OCI-M2 (cell line): ENCODE measurements around the gene PPP4R4.

Experiments used
- DNase-seq: peaks from one replicate; lab custom pipeline; 2025; ENCODE audit not compliant: unreplicated experiment; lab: John Stamatoyannopoulos, UW

PPP4R4 gene

DNA sequence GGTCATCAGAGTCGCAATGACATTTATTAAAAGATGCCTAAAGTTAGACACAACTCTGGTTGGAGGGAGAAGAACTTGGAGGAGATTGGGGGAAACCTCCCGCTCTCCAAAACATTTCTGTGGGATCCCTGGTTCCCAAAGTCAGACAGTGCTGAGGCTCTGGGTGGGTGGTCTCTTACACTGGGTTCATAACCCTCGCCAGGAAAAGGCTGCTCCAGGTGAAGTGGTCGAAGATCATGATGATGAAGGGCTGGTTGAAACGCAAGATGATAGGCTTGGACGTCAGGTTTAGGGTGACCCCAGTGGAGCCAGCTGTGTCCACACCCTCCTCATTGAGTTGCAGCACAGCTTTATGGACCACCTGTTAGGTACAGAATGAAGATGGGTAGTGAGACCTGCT is 130.1 kb downstream of the PPP4R4 start:
- DNase-seq = no peak

DNA sequence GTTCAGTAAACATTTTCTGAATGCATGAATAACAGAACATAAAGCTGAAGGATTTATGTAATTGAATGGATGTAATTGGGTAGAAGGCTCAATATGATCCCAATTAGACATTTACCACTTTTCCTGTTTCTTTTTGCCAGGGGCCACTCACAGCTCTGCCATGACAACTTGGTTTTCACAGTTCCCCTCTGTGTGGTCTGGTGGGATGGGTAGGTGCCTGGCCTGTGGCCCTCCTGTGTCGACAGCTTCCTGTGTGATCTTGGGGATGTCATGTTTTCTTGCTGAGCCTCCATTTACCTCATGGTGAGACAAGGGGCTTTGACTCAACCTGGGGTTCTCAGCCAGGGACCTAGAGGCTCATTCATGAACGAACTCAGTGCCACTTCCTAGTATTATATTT is 131.5 kb downstream of the PPP4R4 start:
- DNase-seq = no peak

DNA sequence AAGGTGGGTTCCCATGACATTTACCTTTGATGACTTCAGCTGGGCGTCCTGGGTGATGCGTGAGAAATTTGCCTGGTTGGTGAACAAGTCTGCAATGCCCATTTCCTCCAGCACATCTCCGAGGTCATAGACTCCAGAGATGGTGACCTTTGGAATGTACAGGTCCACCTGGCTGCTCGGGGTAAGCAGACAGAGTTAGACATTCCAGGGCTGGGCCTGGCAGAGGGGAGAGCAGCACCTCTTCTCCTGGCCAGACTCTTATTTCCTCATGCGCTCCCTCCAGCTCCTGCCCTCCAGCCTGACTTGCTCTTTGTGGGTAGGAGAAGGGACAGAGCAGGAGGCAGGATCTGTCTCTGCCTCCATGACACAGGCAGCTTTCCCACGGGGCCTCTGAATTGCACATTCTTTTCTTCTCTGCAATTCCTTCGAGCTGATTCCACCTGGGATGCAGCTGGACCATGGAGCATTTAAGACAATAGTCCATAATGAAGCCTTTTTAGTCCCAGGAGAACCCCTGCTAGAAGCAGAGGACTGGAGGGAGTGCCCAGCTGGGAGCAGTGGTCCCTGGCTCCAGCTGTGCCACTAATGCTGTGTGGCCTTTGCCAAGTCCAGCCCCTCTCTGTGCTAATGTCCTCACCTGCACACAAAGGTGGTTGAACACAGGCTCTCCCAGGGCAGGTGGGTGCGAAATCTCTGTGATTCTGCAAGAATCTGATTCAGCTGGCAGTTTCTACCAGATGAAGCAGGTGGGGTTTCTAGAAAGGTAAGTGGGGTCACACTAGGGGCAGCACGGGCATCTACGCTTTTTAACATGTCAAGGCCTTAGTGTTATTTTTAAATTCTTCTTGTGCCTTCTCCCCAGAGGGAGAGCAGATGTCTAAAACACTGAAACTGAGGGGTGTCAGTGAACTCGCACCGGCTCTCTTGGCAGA is 132.2 kb downstream of the PPP4R4 start:
- no peak for DNase-seq

DNA sequence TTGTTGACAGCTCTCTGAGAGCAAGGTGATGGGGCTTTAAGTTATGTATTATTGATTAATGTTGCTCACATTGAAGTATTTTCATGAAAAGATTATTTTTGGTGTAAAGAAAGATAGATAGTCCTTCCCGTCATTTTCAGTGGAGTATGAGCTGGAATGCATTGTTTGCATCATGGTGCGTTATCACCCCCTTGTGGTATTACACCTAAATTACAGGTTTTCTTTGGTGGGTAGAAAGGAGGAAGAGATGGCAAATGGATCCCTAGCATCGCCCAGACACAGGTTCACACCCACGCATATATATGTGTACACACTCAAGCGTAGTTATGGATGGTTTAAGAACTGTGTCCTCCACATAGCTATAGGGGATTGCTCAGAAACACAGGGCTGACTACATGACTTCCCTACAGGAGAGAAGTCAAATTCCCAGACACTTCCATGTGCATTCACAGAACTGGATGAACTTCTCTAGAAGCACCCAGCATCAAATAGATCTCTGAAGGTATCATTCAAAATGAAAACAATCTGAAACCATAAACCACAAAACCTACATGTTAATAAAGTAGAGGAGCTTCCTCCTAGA is 133.4 kb downstream of the PPP4R4 start:
- DNase-seq = no peak

DNA sequence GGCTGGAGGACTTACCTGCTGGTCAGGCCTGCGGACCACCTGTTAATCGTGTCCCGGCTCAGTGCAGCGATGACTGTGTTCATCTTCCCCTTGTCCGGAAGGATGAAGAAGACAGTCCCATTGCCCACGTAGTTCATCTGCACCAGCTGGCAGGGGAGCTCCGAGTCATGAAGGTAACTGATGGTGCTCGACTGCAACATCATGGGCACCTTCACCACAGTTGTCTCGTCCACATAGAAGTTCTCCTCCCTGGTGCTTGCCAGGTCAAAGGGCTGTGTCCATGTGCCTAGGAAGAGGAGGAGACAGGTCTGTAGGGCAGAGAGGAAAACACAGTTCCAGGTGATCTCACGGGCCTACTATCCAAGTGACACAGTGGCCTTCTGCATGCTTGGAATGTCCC is 135.6 kb downstream of the PPP4R4 start:
- DNase-seq = no peak

DNA sequence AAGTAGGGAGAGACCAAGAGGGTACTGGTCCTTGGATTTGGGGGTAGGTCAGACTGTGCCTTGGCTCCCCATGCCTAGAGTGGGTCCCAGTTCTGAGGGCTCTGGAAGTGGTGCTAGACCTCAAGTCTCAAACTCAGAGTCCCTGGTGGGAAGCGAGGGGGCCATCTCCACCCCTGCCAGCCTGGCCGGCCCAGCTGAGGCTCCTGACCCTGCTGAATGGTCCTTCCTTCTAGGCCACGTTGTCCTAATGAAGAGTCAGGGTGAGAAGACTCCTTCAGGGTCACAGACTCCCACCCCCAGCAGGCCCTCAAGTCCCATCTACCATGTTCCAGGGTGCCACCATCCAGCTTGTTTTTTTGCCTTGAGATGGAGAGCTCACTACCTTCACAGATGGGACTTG is 136.1 kb downstream of the PPP4R4 start:
- DNase-seq = no peak

DNA sequence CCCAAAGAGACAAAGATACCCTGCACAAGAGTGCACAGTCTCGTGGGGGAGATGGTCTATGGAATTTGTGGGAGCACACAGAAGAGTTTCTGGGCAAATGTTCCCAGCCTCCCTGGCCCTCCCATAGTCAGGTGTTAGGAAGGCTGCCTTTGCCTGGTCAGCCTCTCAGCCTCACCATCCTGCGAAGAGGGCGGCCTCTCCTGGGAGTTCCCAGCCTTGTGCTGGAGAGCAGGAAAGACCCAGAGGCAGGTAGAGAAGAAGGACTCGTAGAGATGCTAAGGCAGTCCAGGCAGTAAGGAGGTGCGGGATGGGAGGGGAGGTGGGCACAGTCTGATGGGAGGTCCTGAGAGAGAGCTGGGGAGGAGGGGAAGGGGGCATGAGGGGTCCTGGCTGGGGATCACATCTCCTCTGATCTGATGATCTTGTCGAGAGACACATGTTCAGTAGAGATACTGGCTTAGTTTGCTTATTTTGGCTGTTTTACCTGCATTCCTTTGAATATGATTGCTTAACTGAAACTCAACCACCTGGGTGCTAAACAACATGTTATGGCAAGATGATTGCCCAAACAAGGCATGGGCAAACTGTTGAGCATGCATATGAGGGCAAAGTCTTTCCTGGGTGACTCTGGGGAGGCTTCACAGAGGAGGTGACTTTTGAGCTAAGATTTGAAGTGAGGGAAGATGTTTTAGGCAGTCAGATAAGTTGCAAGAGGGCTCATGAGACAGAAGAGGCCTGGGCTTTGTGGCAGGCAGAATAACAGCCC is 138.5 kb downstream of the PPP4R4 start:
- DNase-seq = no peak

DNA sequence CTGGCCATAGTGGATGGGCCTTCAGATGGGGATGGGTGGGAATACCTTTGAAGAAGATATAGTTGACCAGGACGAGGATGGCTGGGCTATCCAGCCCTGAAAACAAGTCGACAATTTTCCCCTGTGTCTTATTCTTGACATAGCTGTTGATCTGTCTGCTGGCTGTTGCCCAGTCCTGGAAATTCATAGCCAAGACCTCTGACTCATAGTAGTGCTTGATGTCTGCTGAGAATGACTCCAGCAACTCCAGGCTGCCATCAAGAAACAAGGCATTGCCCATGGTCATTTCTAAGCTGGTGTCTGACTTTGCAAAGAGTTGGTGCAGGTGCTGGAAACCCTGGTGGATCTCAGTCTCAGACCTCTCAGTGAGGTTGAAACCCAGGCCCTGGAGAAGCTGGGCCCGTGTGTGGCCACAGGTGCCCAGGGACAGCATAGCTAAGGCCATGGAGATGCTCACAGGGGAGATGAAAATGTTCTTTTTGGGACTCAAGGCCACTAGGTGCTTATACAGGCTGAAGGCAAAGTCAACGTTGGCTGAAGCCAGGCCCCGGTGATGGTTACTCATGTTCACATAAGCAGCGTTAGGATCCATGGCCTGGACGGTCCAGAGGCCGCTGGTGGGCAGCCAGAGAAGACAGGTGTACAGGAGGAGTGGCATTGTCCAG is 140.0 kb downstream of the PPP4R4 start:
- no peak for DNase-seq

DNA sequence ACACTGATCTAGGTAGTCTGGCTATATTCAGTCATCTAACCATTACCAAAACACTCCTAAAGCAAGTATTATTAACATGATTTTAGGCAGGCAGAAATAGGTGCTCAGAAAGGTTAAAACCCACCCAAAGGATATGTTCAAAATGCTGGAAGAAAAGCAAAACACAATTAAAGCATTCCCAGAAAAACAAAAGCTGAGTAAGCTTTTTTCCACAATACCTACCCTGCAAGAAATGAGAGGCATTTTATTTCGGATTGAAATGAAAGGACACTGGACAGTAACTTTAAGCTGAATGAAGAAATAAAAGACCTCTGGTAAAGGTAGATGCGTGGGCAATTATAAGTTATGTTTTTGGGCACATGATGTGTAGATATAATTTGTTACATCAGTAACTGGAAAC is 140.8 kb downstream of the PPP4R4 start:
- no peak for DNase-seq

DNA sequence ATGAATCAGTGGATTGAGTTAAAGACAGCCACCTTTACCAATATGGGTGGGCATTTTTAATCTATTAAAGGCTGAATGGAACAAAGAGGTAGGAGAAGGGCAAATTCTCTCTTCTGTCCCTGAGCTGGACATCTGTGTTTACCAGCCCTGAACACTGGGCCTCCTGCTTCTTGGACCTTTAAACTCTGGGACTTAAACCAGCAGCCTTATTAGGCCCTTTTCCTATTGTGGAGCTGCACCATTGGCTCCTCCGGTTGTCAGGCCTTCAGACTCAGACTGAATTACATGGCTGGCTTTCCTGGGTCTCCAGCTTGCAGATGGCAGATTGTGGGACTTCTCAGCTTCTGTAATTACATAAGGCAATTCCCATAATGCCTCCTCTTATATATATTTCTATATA is 142.6 kb downstream of the PPP4R4 start:
- no peak for DNase-seq

DNA sequence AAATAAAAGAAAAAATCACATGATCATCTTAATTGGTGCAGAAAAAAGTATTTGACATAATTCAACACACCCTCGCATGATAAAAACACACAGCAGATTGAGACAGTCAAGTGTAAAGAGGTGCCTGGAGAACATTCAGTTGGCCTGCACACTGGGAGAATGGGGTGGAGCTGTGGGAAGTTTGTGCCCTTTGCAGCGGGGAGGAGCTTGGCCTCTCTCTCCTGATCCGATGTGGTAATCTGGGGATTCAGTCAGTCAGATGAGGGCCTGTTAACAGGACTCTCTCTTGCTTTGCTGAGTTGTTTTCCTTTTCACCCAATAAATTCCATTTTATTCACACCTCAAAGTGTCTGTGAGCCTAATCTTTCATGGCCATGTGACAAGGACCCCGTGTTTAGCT is 143.1 kb downstream of the PPP4R4 start:
- no peak for DNase-seq

DNA sequence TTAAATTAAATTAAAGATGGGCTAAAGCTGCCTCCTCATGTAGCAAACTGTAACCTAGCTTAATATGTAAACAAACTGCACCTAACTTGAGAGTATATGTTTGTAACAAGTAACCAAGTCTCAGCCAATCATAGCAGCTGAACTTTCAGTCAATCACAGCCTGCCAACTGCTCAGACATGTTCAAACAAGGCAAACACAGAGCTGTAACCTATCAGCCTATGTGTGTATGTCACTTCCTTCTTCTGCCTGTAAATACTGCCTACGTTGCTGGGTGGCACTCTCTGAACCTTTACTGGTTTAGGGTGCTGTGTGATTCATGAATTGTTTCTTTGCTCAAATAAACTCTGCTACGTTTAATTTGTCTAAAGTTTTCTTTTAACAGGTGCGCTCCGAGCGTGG is 146.1 kb downstream of the PPP4R4 start:
- no peak for DNase-seq

DNA sequence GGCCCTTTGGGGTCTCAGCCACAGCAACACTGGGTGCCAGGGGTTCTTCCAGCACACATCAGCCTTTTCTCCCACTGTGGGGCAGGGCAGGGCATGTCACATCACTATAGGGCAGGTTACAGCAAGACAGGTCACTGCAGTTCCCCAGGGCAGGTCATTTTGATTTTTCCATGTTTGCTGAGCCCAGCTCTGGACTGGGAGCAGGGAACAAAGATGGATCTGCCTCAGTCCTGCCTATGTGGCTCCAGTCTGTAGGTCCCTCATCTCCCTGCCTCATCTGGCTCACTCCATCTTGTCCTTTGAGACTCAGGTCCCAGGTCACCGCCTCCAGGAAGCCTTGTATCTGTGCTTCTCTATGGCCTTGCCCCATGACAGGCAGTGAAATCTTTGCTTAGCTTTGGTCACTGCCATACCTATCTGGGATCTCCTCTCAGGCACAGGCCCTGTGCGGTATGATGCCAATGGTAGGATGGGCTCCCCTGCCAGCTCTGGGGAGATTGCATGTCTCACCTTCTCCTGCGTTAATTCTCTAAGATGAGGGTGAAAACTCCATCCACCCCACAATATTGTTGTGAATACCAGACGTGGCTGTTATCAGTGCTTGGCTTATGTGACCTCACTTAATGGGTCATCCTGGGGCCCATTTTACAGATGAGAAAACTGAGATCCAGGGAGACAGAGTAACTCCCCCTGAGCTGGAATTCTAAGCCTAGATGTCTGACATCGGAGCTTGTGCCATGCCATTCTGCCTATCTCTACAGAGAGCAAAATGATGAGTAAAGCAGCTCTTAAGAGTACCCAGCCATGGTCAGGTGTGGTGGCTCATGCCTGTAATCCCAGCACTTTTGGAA is 147.5 kb downstream of the PPP4R4 start:
- no peak for DNase-seq

DNA sequence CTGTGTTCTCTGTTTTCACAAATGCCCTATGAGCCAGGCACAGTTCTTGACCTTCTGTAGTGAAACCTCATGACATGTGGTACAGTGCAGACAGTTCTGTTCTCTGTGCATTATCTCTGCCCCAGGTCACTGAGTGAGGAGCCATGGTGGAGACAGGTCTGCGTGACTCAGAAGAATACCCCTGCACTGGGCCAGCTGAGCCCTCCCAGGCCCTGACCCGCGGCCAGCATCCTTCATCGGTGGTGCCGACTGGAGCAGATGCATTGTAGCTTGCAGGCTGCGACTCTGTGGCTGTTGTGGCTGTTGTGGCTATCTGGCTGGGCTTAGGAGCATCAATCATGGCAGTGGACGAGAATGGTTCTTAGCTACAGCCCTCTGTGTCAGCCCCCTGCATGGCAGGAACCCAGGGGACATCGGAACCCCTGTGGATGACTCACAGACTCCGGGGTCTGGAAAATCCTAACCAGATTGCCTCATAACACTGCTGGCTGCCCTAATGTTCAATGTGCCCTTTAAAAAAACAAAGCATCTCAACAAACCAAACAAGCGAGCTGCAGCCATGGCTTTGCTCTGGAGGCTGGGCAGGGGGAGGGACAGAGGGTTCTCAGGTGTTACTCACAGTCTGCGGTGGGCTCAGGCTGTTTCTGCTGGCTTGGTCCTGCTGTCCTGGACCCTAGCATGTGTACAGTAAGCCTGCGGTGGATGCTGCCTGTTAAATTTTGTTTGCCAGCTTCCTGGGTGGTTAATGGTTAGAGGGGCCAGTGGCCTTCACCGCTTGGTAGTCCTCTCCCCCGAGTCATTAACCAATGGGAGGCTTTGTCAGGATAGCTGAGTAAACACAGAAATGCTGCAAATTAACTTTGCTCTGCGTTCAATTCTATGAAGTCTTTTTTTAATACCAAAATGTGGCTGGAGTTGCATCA is 148.8 kb downstream of the PPP4R4 start, which contains the start of gene SERPINA6:
Gene SERPINA6, minus strand, starts transcription at position 689 of the 923 bp plus-strand sequence. CDS start 8,688 bp downstream, outside the sequence.
- no peak for DNase-seq

DNA sequence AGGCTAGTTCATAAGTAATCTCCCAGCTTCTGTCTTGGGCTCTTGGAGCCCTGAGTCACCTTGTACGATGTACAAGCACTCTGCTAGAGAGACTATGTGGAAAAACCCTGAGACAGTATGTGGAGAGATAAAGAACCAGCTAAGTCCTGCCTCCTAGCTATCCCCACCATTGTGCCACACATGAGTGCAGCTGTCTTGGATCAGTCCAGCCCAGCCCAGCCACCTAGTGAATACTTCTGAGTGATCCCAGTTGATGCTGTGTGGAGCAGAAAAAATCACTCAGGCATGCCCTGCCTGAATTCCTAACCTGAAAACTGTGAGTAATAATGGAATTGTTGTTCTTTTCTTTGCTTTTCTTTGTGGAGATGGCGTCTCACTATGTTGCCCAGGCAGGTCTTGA is 154.1 kb downstream of the PPP4R4 start:
- DNase-seq = no peak
